IMR-90 (cell line): Measurements from ENCODE around the gene ZFHX3. TPM values are rescaled to one million over a fixed set of nuclear protein-coding genes. Genes with fewer than 3 reads are reported as not detected.

Experiments used
- ATAC-seq: fragments of 200-7000 bp; cut with Tn5 transposase; 2 replicates; pipeline ENCODE4 v1.9.1; 2020; ENCODE audit warnings: low read depth, mild to moderate bottlenecking, moderate library complexity
- BruUV-seq: library from RNA; stranded (reverse); fragments of 400-500 nt; replicated peaks from 2 replicates; lab custom pipeline; 2021; lab: Mats Ljungman, UMichigan
- CTCF ChIA-PET: fragments of 300-600 bp; formaldehyde crosslinking; extraction: SDS; loops from one replicate; lab custom pipeline; 2021; ENCODE audit warnings: antibody characterized with exemption; lab: Yijun Ruan, JAX
- POLR2A ChIA-PET: fragments of 300-600 bp; sonication (Branson Sonifier 250); formaldehyde crosslinking; loops from one replicate; lab custom pipeline; 2022; ENCODE audit warnings: antibody characterized with exemption; ENCODE audit not compliant: unreplicated experiment; lab: Charles Lee
- DNase-seq: peaks from one replicate; pipeline ENCODE4 v3.0.0; 2013
- H2AFZ ChIP-seq: replicated peaks from 2 replicates; pipeline ENCODE3; 2013; ENCODE audit warnings: low read length, mild to moderate bottlenecking; ENCODE audit not compliant: poor library complexity
- H2AK5ac ChIP-seq: 2 replicates; pipeline ENCODE4 v1.6.1; 2013; ENCODE audit warnings: low read depth, low read length, inconsistent platforms
- H2AK9ac ChIP-seq: replicated peaks from 2 replicates; pipeline ENCODE3; 2013; ENCODE audit warnings: mild to moderate bottlenecking, low read depth, low read length, moderate library complexity; ENCODE audit not compliant: poor library complexity
- H2BK120ac ChIP-seq: 2 replicates; pipeline ENCODE4 v1.6.1; 2013; ENCODE audit warnings: low read depth, low read length, inconsistent platforms
- H2BK15ac ChIP-seq: 3 replicates; pipeline ENCODE4 v1.6.1; 2013; ENCODE audit warnings: low read depth, low read length, inconsistent platforms
- H2BK20ac ChIP-seq: 2 replicates; pipeline ENCODE4 v1.6.1; 2013; ENCODE audit warnings: low read depth, mild to moderate bottlenecking, inconsistent platforms, low read length, moderate library complexity
- H2BK5ac ChIP-seq: 2 replicates; pipeline ENCODE4 v1.6.1; 2013; ENCODE audit warnings: mild to moderate bottlenecking, low read depth, low read length, inconsistent platforms; ENCODE audit not compliant: poor library complexity, severe bottlenecking
- H3K14ac ChIP-seq: replicated peaks from 2 replicates; pipeline ENCODE4 v1.6.1; 2013; ENCODE audit warnings: low read depth, low read length, inconsistent platforms
- H3K18ac ChIP-seq: 2 replicates; pipeline ENCODE4 v1.6.1; 2013; ENCODE audit warnings: low read depth, low read length, control low read depth
- H3K23ac ChIP-seq: 2 replicates; pipeline ENCODE4 v1.6.1; 2013; ENCODE audit warnings: low read depth, low read length, inconsistent platforms
- H3K27ac ChIP-seq: 2 replicates; pipeline ENCODE4 v1.5.1; 2013; ENCODE audit warnings: mild to moderate bottlenecking, control low read depth, low read length; ENCODE audit not compliant: insufficient read depth
- H3K27me3 ChIP-seq: 2 replicates; pipeline ENCODE4 v1.6.1; 2013; ENCODE audit warnings: low read length; ENCODE audit not compliant: control insufficient read depth, insufficient read depth
- H3K36me3 ChIP-seq: 2 replicates; pipeline ENCODE4 v1.6.1; 2013; ENCODE audit warnings: low read length, mixed read lengths; ENCODE audit not compliant: control insufficient read depth, insufficient read depth
- H3K4ac ChIP-seq: 2 replicates; pipeline ENCODE4 v1.6.1; 2013; ENCODE audit warnings: low read depth, low read length, inconsistent platforms
- H3K4me1 ChIP-seq: 2 replicates; pipeline ENCODE4 v1.6.1; 2013; ENCODE audit warnings: low read length, mixed read lengths; ENCODE audit not compliant: control insufficient read depth, insufficient read depth
- H3K4me2 ChIP-seq: 2 replicates; pipeline ENCODE4 v1.6.1; 2013; ENCODE audit warnings: low read depth, mild to moderate bottlenecking, control low read depth, low read length, moderate library complexity
- H3K4me3 ChIP-seq: 2 replicates; pipeline ENCODE4 v1.5.1; 2013; ENCODE audit warnings: low read depth, mild to moderate bottlenecking, control low read depth, low read length, moderate library complexity; ENCODE audit not compliant: insufficient read depth
- H3K56ac ChIP-seq: 2 replicates; pipeline ENCODE4 v1.6.1; 2013; ENCODE audit warnings: low read length, inconsistent platforms; ENCODE audit not compliant: insufficient read depth; ENCODE audit errors: extremely low read depth
- H3K79me1 ChIP-seq, 2 experiments: 2 replicates each; pipeline ENCODE4 v1.6.1; 2013; ENCODE audit warnings: low read length in 2 of 2, inconsistent platforms in 1 of 2, low read depth in 1 of 2
- H3K9ac ChIP-seq: 2 replicates; pipeline ENCODE4 v1.6.1; 2013; ENCODE audit warnings: low read depth, low read length, control low read depth
- H3K9me1 ChIP-seq: 2 replicates; pipeline ENCODE4 v1.6.1; 2013; ENCODE audit warnings: low read length, inconsistent platforms; ENCODE audit not compliant: insufficient read depth
- H3K9me3 ChIP-seq: 2 replicates; pipeline ENCODE4 v1.6.1; 2013; ENCODE audit warnings: low read length; ENCODE audit not compliant: control insufficient read depth, insufficient read depth
- H4K20me1 ChIP-seq: 2 replicates; pipeline ENCODE4 v1.6.1; 2013; ENCODE audit warnings: low read length, inconsistent platforms; ENCODE audit not compliant: insufficient read depth
- H4K5ac ChIP-seq: 2 replicates; pipeline ENCODE4 v1.6.1; 2013; ENCODE audit warnings: mild to moderate bottlenecking, low read depth, low read length, control low read depth
- H4K8ac ChIP-seq, 2 experiments: 2 replicates each; pipeline ENCODE4 v1.6.1; 2013; ENCODE audit warnings: low read depth in 2 of 2, low read length in 2 of 2, control low read depth in 1 of 2, inconsistent platforms in 1 of 2
- H4K91ac ChIP-seq: 2 replicates; pipeline ENCODE4 v1.6.1; 2013; ENCODE audit warnings: low read depth, low read length, inconsistent platforms; ENCODE audit not compliant: insufficient read depth
- BHLHE40 ChIP-seq: fragments of 150-350 bp; IDR thresholded peaks from 2 replicates; pipeline ENCODE4 v1.6.1; 2016; ENCODE audit warnings: mild to moderate bottlenecking, low read depth, low read length
- CEBPB ChIP-seq: IDR thresholded peaks from 2 replicates; pipeline ENCODE4 v1.6.1; 2012; ENCODE audit warnings: low read depth, low read length, improper control_type of control experiment
- CHD1 ChIP-seq: IDR thresholded peaks from 2 replicates; pipeline ENCODE4 v1.6.1; 2012; ENCODE audit warnings: low read depth, low read length, improper control_type of control experiment
- CTCF ChIP-seq: conservative IDR thresholded peaks from 2 replicates; pipeline ENCODE4 v1.5.1; 2012; ENCODE audit warnings: mild to moderate bottlenecking, low read depth, low read length, improper control_type of control experiment
- ELK1 ChIP-seq: fragments of 150-350 bp; IDR thresholded peaks from 2 replicates; pipeline ENCODE4 v1.6.1; 2016; ENCODE audit warnings: low read depth, mild to moderate bottlenecking, low read length, moderate library complexity, borderline replicate concordance
- MAFK ChIP-seq: IDR thresholded peaks from 2 replicates; pipeline ENCODE4 v1.6.1; 2012; ENCODE audit warnings: low read depth, low read length, improper control_type of control experiment
- MAZ ChIP-seq: IDR thresholded peaks from 2 replicates; pipeline ENCODE4 v1.6.1; 2012; ENCODE audit warnings: low read depth, mild to moderate bottlenecking, low read length, improper control_type of control experiment, moderate library complexity, borderline replicate concordance
- MXI1 ChIP-seq: IDR thresholded peaks from 2 replicates; pipeline ENCODE4 v1.6.1; 2012; ENCODE audit warnings: low read depth, mild to moderate bottlenecking, low read length, moderate library complexity, borderline replicate concordance
- NFE2L2 ChIP-seq: fragments of 150-350 bp; IDR thresholded peaks from 2 replicates; pipeline ENCODE4 v1.6.1; 2016; ENCODE audit warnings: low read depth, mild to moderate bottlenecking, low read length
- POLR2A ChIP-seq: IDR thresholded peaks from 2 replicates; pipeline ENCODE4 v1.6.1; 2012; ENCODE audit warnings: mild to moderate bottlenecking, low read depth, low read length
- RAD21 ChIP-seq: IDR thresholded peaks from 2 replicates; pipeline ENCODE4 v1.6.1; 2012; ENCODE audit warnings: low read length, improper control_type of control experiment
- RCOR1 ChIP-seq: IDR thresholded peaks from 2 replicates; pipeline ENCODE4 v1.6.1; 2012; ENCODE audit warnings: mild to moderate bottlenecking, low read length, improper control_type of control experiment; ENCODE audit not compliant: insufficient replicate concordance
- USF2 ChIP-seq: fragments of 150-350 bp; IDR thresholded peaks from 2 replicates; pipeline ENCODE4 v1.6.1; 2017; ENCODE audit warnings: mild to moderate bottlenecking, antibody characterized with exemption, low read length, low read depth
- WGBS, 2 experiments: methylation state at CpG; one replicate each; pipeline versions ENCODE4 v1.1.5 to v1.1.7; 2013; ENCODE audit warnings: missing lambda C conversion rate in 2 of 2; ENCODE audit not compliant: insufficient read length in 1 of 2; ENCODE audit errors: extremely low coverage in 2 of 2; 5-methylcytosine and 5-hydroxymethylcytosine counted together
- dilution Hi-C: fragments of 300-500 bp; cut with HindIII; formaldehyde crosslinking; loops from one replicate; pipeline ENCODE4 v1.14.3; 2018; ENCODE audit warnings: low sequenced_read_pairs; ENCODE audit not compliant: unreplicated experiment
- in situ Hi-C: fragments of 300-500 bp; cut with MboI; formaldehyde crosslinking; loops from 3 replicates; pipeline ENCODE4 v1.14.3; 2019; ENCODE audit warnings: low sequenced_read_pairs, inconsistent platforms, mixed read lengths
- intact Hi-C: fragments of 100-400 bp; cut with micrococcal nuclease; formaldehyde crosslinking; loops from 2 replicates; pipeline ENCODE4 v1.10.0; 2022
- polyA plus RNA-seq, 3 experiments: library from polyadenylated mRNA; depleted of rRNA; stranded (reverse); fragments of >200 nt; gene quantifications; 2 replicates each; pipeline ENCODE4 v1.2.3, GENCODE V29; 2012; ENCODE audit warnings: low replicate concordance in 1 of 3
- total RNA-seq: library from RNA; depleted of rRNA; stranded (reverse); fragments of >200 nt; gene quantifications from 2 replicates; pipeline ENCODE4 v1.2.3, GENCODE V29; 2012

The ZFHX3 gene
- total and polyA plus RNA-seq, 2 of the 4 experiments (the other 2 are of a cell fraction): 1.4 to 1.7 TPM

GRCh38 chr16:72838951-72839350 lies 209.0 kb downstream of the ZFHX3 start:
- POLR2A ChIA-PET: no interaction called here
- no TSS peak for BruUV-seq

More at GRCh38 chr16:72838951-72839350, 209.0 kb downstream of the ZFHX3 start:
- no peak overlapping the region for H4K8ac ChIP-seq
- H3K79me1 ChIP-seq: peaks cover 24 to 55% of the 10 kb centered on the region in 2 experiments; a peak in 3 of 4 replicates
- H3K9me3 ChIP-seq: no peaks in the 10 kb centered on the region
- no peak overlapping the region for H3K23ac ChIP-seq
- no peak overlapping the region for H2AK9ac ChIP-seq
- H3K18ac ChIP-seq: no peak overlapping the region
- no peak overlapping the region for H2BK5ac ChIP-seq
- no peak overlapping the region for H3K14ac ChIP-seq
- H3K4ac ChIP-seq: no peak overlapping the region
- in situ Hi-C loops: no loop called here
- no peak overlapping the region for H2AK5ac ChIP-seq
- H2BK20ac ChIP-seq: no peak overlapping the region
- DNase-seq (no peak), ATAC-seq (no peak)
- H4K20me1 ChIP-seq: peaks cover 33% of the 10 kb centered on the region
- peaks cover 16% of the 10 kb centered on the region for H3K4me1 ChIP-seq
- H3K56ac ChIP-seq: no peak overlapping the region
- no peak overlapping the region for H2BK120ac ChIP-seq
- H4K5ac ChIP-seq: no peak overlapping the region
- dilution Hi-C loops: no loop called here
- TF ChIP-seq BHLHE40: no peak
- no peak for TF ChIP-seq RAD21
- no peak for TF ChIP-seq MAZ
- no peak for TF ChIP-seq RCOR1
- TF ChIP-seq CHD1: no peak
- TF ChIP-seq POLR2A: no peak
- no peak for TF ChIP-seq ELK1
- no peak for TF ChIP-seq CEBPB
- TF ChIP-seq CTCF: no peak
- TF ChIP-seq MAFK: no peak
- no peak for TF ChIP-seq MXI1
- no peak for TF ChIP-seq NFE2L2
- TF ChIP-seq USF2: no peak
- H3K27ac ChIP-seq: no peak overlapping the region
- intact Hi-C loops: loop anchor here (5.0 to 10.0 kb wide), 3 partner anchors 93 to 1116 kb away; no protein-coding TSS in a partner anchor
- no peak overlapping the region for H2AFZ ChIP-seq
- 100% methylated on average over 4 of the region's 13 CpGs; no CpG with 5 or more reads in 1 of the 2 experiments for WGBS, 2 experiments
- no peaks in the 10 kb centered on the region for H3K36me3 ChIP-seq
- H3K4me3 ChIP-seq: no peak overlapping the region
- CTCF ChIA-PET: interaction anchor here (0.7 kb wide), 1 partner anchor 439 kb away, joined by 3 read pairs; no protein-coding TSS in a partner anchor
- peaks cover 10% of the 10 kb centered on the region; the same call in 1 of the 2 replicates for H3K9me1 ChIP-seq
- H3K4me2 ChIP-seq: no peak overlapping the region
- H3K27me3 ChIP-seq: no peaks in the 10 kb centered on the region
- H2BK15ac ChIP-seq: no peak overlapping the region
- no peak overlapping the region for H3K9ac ChIP-seq
- no peak overlapping the region for H4K91ac ChIP-seq
